Measurements from ENCODE around the gene OR6N1.

The OR6N1 gene

GRCh38 chr1:158732524-158732923 lies 39.5 kb downstream of the OR6N1 start:
- no peak for TF ChIP-seq CTCF (IDR thresholded peaks at IDR 0.05; ENCODE audit: insufficient read depth, low read length, missing control alignments)
- DNase-seq (ENCODE audit: low read depth, low spot score): no peak
- no peak overlapping the region for H3K4me3 ChIP-seq (ENCODE audit: low read depth, low read length)
- CTCF ChIA-PET: no interaction called here
- POLR2A ChIA-PET: no interaction called here

GRCh38 chr1:158731707-158732106 lies 40.3 kb downstream of the OR6N1 start:
- CTCF ChIA-PET: no interaction called here

GRCh38 chr1:158730453-158730852 lies 41.5 kb downstream of the OR6N1 start:
- no peak for TF ChIP-seq CTCF (IDR thresholded peaks at IDR 0.05; ENCODE audit: insufficient read depth, low read length, missing control alignments)
- CTCF ChIA-PET: no interaction called here
- POLR2A ChIA-PET: no interaction called here
- H3K4me3 ChIP-seq (ENCODE audit: low read depth, low read length): no peak overlapping the region
- DNase-seq (ENCODE audit: low read depth, low spot score): no peak

More at GRCh38 chr1:158731707-158732106, 40.3 kb downstream of the OR6N1 start:
- no peak for DNase-seq (ENCODE audit: low read depth, low spot score)
- TF ChIP-seq CTCF (IDR thresholded peaks at IDR 0.05; ENCODE audit: insufficient read depth, low read length, missing control alignments): no peak
- POLR2A ChIA-PET: no interaction called here
- no peak overlapping the region for H3K4me3 ChIP-seq (ENCODE audit: low read depth, low read length)

- DNase-seq (ENCODE audit: low read depth, low spot score): no peak
Measured at GRCh38 chr1:158728510-158729225, 43.3 kb downstream of the OR6N1 start.

GRCh38 chr1:158724442-158724841 lies 47.6 kb downstream of the OR6N1 start:
- CTCF ChIA-PET: no interaction called here
- H3K4me3 ChIP-seq (ENCODE audit: low read depth, low read length): no peak overlapping the region
- POLR2A ChIA-PET: no interaction called here
- no peak for TF ChIP-seq CTCF (IDR thresholded peaks at IDR 0.05; ENCODE audit: insufficient read depth, low read length, missing control alignments)
- DNase-seq (ENCODE audit: low read depth, low spot score): no peak

More at GRCh38 chr1:158728510-158729225, 43.3 kb downstream of the OR6N1 start:
- POLR2A ChIA-PET: no interaction called here
- CTCF ChIA-PET: no interaction called here
- TF ChIP-seq CTCF (IDR thresholded peaks at IDR 0.05; ENCODE audit: insufficient read depth, low read length, missing control alignments): no peak
- H3K4me3 ChIP-seq (ENCODE audit: low read depth, low read length): no peak overlapping the region

GRCh38 chr1:158720620-158721019 lies 51.4 kb downstream of the OR6N1 start, which contains the start of gene OR6K3:
OR6K3 (minus strand) TSS chr1:158720720; CDS start chr1:158718115, 2,605 bp downstream.
- POLR2A ChIA-PET: no interaction called here
- no peak within 1 kb of the TSS for H3K4me3 ChIP-seq (ENCODE audit: low read depth, low read length)
- CTCF ChIA-PET: no interaction called here
- DNase-seq (ENCODE audit: low read depth, low spot score): no peak
- TF ChIP-seq CTCF (IDR thresholded peaks at IDR 0.05; ENCODE audit: insufficient read depth, low read length, missing control alignments): no peak

All from AG04449 (cell line).